Stomach (tissue), 4 donors: ENCODE data around the gene DKKL1.

Source experiments
- CTCF ChIP-seq, 7 experiments: fragments of 450-650 bp in 4 of 7; fragments of 200-600 bp in 3 of 7; sonication (generic) in 3 of 7; IDR thresholded peaks; one replicate each; pipeline ENCODE4 v1.5.1; 2016 to 2019; ENCODE audit warnings: antibody characterized with exemption in 7 of 7, control low read depth in 2 of 7, mild to moderate bottlenecking in 1 of 7
- POLR2A ChIP-seq, 4 donors: fragments of 450-650 bp; IDR thresholded peaks; one replicate each; pipeline ENCODE4 v1.6.1; 2016; ENCODE audit warnings: antibody characterized with exemption in 4 of 4, control low read depth in 2 of 4, mild to moderate bottlenecking in 1 of 4, moderate library complexity in 1 of 4
- POLR2AphosphoS5 ChIP-seq, 3 donors: sonication (generic); formaldehyde crosslinking; IDR thresholded peaks; one replicate each; pipeline ENCODE4 v1.6.1; 2016; ENCODE audit warnings: antibody characterized with exemption in 3 of 3

GRCh38 chr19:49327878-49328544, 35.7 kb upstream of the DKKL1 start:
- TF ChIP-seq CTCF (IDR thresholded peaks at IDR 0.05) = peak in 4 of 7 experiments; percentile 51 to 65 (median 62)
- TF ChIP-seq POLR2AphosphoS5 (IDR thresholded peaks at IDR 0.05) = no peak
- no peak for TF ChIP-seq POLR2A (IDR thresholded peaks at IDR 0.05)
